SKM-1 treated with dmso at 0.1 percent for 144 hours (cell line): ENCODE data around the gene PPM1H.

ENCODE experiments used
- DNase-seq: peaks from one replicate; lab custom pipeline; 2025; ENCODE audit not compliant: unreplicated experiment; lab: John Stamatoyannopoulos, UW

Gene PPM1H

DNA sequence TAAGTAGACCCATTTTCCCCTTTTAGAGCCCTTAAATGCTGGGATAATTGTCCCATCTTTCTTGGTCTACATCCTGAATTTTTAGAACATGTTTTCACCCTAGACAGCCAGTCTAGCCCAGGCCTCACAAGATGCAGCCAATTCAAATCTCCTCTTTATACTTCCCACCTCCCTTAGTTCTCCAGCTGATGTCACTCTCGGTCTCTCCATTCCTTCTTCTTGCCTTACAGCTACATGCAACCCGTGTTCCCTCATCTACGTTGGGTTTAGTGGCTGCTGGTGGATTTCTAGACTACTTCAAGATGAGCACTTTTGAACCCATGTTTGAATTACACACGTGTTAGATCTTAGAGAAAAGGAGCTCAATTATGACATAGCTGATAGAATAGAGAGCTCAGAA, 132.0 kb downstream of the PPM1H start:
- no peak for DNase-seq

DNA sequence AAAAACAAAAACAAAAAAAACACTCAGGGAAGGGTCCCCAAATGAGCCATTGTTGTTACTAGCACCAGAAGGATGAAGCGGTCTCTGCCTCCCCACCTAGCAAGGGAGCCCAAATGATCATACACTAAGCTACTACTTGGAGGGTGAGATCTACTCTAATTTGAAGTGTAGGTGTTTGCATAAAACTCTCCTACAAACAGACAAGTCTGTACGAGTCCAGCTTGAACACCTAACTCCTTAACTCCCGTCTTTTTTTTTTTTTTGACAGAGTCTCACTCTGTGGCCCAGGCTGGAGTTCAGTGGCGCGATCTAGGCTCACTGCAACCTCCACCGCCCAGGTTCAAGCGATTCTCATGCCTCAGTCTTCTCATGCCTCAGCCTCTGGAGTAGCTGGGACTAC, 132.6 kb downstream of the PPM1H start:
- DNase-seq: no peak

DNA sequence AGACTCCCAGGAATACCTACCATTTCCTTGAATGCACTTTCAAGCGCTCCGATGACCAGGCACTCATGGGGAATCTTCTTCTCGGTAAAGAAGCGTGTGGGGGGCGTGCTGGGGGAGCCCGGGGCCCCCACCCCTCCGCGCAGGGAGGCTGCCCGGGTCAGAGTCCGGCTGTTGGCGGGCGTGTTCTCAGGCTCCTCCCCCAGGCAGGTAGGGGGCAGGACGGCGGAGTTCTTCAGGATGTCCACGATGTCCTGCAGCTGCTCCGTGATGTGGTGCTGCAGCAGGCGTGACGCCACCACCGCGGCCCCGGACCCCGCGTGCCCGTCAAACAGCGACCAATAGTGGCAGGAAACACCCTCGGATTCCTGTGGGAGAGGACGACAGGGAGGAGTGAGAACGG, 133.2 kb downstream of the PPM1H start:
- DNase-seq: no peak

DNA sequence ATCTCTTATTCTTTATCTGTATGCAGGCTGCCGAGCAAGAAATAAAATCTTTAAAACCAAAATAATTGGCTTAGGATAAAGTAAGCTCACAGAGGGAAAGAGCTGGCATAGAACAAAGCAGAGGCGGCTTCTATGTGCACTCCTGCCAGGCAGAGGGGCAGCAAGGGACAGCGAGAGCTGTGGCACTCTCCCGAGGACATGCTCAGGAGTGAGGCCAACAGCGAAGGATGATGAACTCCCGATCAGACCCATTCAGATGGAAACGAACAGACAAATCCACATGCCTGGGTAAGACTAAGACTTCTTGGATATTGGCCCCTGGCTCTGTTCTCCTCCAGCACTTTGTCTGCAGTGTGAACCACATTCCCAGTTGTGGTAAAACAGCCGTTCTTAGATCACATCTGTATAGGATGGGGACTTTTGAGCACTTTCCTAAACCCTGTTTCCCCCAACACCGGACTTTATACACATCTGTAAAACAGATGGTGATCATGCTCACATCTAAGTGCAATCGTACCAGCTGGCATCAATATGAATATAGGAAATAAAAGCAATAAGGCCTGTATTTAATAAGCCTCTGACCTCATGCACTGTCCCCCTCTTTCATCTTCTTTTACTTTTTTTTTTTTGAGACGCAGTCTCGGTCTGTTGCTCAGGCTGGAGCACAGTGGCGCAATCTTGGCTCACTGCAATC, 134.1 kb downstream of the PPM1H start:
- no peak for DNase-seq

DNA sequence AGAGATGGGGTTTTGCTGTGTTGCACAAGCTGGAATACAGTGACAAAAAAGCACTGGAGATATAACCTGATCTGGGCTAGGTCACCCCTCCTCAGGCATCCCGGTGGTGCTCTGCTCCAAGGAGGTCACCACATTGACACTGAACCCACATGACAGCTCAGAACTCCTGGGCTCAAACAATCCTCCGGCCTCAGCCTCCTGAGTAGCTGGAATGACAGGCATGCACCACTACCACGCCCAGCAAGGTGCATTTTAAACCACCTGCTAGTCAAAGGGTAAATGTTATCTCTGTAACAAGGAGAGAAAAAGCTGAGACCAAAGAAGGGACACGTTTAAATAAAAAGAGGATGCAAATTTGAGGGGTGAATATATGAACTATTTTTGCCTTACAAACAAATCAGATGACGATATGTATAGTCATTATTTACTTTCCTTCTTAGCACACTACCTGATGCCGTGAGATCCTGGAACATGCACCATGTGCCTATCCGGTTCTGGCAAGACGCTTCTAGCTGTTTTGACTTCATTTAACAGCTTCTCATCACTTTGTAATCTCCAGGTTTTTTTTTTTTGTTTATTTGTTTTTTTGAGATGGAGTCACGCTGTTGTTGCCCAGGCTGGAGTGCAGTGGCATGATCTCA, 135.1 kb downstream of the PPM1H start:
- no peak for DNase-seq

DNA sequence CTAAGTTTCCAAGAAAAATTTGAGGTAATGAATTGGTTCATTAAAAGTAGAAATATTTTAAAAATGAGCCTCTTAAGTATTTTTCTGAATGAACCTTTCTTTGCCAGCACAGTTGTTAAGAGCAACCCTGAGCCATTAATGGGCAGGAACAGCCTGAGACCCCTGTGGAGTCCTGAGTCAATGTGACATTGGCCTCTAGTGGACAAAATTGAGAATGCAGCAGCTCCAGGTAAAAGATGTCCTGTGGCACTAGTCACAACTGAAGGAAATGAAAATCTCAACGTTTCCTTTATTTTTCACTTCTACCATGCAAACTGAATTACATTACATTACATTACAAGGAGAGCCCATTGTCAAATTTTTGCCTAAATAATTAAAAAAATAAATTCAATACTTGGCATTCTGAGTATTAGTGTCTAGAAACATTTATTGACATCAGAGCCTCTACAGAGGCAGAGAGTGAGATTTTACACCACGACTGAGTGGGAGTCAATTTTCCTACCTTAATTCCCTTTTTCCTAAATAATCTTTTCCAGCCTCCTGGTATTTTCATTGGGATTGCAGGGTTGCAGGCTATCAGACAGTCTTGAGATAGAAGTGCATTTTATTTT, 135.7 kb downstream of the PPM1H start:
- peak; percentile 4 for DNase-seq

DNA sequence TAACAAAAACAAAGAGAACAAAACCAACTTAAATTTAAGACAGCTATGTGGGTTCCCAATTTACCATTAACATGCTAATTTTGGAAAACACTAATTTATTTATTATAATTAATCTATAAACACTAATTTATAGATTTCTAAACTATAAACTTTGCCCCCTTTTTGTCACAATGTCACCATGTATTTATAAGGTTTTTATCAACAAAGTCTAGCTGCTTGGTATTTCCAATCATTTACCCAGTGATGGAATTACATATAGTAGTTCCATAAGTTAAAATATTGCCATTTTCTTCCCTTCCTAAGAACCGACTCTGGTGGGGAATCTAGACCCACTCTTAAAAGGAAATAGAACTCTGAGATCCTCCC, 140.7 kb downstream of the PPM1H start:
- no peak for DNase-seq

DNA sequence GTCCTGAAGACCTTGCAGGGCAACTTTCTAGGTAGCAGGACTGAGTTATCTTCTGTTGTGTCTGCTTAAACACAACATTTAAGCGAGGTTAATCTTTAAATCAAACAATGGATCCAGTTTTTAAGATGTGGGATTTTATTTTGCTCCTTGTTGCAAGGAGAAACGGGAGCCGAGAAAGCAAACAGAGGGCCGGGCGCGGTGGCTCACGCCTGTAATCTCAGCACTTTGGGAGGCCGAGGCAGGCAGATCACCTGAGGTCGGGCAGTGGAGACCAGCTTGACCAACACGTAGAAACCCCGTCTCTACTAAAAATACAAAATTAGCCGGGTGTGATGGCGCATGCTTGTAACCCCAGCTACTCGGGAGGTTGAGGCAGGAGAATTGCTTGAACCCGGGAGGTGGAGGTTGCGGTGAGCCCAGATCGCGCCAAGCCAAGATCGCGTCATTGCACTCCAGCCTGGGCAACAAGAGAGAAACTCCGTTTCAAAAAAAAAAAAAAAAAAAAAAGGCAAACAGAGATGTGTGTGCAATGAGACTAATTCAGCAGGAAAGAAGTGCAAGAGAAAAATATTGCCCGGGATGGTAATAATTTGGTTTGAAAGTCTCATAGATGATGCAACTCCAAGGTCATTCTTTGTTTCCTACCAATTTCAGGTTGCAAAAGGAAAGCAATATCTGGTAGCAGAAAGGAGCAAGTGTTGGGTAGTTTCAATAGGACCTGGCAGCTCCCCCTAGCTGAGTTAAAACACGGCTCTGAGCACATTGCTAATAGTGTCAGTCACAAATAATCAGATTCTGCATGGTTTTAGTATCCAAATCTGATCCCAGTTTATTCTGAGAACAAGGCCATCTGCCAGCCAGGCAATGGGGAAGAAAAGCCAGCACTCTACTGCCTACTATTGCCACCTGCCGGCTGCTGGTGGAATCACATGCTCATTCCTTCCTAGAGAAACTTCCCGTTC, 141.4 kb downstream of the PPM1H start:
- DNase-seq: peak; percentile 27

DNA sequence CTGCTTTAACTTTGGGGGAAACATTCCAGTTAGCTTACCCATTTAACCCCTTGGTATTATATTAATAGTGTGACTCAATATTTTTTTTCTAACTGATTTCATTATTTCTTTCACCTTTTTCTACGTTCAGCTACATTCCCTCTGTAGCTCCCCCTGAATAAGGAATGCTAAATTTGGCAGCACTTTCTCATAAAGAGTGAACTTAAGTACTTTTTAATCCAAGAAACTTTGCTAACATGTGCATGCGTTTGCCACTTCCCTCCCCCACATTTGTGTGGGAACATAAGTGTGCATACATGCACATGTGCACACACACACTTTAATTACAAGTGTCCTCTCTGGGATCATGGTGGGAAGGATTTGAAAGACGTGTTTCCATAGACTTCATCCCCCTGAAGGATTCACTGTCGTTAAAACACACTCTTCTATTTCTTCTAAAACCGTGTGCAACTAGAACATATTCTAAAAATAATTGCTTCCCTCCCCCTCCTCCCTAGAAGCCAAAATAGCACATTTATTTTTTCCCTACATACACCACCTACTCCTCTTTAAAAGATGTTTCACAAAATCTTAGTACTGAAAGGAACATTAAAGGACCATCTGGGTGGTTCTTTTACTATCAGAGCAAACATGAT, 142.6 kb downstream of the PPM1H start:
- DNase-seq: no peak

DNA sequence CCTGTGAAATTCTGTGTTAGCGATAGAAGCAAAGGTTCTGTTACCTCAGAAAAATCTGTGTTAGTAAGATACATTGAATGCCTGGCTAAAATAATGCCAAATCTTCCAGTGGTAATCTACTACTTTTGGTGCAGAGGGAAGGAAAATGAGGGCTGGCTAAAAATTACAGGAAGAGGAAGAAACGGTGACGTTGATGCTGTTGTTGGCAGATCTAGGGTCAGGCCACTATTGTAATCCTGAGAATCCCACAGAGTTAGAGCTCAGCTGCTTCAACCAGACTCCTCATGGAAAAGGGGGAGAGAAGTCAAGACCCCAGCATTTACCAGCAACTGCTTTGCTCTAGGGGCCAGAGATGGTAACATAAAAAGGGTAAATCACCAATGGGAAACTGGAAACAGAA, 145.1 kb downstream of the PPM1H start:
- DNase-seq: no peak

DNA sequence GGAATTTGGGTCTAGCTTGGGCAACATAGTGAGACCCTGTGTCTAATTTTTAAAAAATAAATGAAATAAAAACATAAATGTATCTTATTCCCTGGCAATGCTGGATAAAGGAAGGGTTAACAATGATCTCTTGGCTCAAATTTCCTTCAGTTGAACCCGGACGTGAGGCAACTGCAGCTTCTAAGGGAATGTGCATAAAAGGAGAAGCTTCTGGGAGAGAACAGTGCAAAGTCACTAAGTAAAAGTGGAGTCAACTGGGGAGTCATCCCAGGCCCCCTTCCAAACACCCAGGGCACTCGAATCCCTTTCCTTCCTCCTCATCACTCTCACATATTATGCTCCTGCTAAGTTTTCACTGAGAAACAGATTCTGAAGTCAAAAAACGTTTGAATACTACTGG, 147.3 kb downstream of the PPM1H start:
- DNase-seq: peak; percentile 2

DNA sequence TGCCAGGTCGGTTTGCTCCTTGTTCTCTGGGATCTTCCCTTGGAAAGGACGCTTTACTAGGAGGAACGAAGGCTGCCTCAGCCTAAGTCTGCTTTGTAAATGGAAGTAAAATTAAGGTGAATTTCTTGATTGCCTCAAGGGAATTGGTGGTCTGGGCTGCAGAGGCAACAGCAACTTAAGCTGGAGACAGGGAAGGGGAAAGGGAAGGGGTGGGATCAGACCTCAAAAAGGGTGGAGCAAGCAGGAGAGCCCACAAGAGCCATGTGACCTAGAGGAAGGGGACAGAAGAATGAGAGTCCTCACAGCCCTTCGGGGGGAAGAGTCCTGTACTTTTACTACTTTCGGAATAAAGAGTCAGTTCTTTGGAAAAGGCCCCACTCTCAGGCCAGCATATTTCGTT, 147.9 kb downstream of the PPM1H start:
- no peak for DNase-seq

DNA sequence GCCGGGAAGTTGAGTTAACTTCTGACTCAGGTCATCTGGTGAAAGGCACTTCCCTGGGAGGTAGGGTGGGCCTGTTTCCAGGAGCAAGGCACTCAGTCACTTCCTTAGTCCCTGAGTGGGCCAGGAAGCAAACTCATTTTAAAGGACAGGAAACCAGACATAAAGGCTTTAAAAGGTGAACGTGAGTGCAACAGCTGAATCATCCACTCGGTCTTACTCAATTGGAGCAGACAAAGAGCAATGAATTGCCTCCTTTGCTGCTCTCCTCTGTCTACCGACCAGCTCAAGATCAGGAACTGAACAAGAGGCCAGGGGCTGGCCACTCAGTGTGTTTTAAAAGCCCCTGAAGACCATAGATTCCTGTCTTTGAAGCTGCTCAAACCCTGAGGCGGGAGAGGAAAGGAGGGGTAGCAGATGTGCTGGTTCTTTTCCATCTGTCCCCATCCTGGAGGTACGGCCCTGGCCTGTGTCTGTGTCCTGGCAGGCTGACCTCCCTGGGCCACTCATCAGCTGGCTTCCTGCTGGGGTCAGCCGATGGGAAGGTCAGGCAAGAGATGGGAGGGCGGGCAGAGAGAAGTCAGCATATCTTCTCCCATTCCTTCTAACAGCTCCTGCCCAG, 148.9 kb downstream of the PPM1H start:
- DNase-seq: peak; percentile 61

DNA sequence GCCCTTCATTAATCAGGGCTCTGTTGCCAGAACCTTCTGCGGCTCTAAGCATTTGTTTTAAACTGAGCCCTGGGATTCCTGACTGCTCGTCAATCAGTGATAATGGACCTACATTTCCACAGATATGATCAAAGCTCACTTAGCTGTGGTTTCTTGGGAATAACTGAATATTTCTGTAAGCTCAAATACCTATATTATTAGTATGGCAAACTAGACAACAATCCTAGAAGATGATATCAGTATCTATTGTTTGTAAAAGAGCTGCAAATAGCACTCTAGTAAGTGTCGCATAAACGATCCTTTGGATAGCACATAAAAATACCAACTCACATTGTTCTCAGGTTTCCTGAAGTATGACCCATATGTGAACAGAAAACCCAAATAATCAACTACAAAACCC, 150.4 kb downstream of the PPM1H start:
- DNase-seq: no peak

DNA sequence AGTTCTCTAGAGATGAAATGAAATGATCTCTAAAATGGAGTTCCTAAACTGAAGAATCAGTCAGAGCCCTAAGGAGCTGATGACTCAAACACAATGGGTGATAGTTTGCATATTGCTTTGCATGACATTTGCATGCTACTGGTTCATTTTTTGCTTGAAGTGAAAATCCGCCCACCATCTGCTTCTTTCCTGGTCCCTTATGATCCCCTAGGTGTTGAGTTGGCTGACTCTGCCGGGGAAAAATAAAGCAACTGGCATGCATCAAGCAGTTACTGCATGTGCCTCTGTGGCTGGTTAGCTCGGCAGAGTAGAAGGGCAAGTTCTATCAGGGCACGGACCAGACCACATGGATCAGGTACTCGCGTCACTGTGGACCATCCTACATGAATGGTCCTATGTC, 151.1 kb downstream of the PPM1H start:
- DNase-seq: no peak

DNA sequence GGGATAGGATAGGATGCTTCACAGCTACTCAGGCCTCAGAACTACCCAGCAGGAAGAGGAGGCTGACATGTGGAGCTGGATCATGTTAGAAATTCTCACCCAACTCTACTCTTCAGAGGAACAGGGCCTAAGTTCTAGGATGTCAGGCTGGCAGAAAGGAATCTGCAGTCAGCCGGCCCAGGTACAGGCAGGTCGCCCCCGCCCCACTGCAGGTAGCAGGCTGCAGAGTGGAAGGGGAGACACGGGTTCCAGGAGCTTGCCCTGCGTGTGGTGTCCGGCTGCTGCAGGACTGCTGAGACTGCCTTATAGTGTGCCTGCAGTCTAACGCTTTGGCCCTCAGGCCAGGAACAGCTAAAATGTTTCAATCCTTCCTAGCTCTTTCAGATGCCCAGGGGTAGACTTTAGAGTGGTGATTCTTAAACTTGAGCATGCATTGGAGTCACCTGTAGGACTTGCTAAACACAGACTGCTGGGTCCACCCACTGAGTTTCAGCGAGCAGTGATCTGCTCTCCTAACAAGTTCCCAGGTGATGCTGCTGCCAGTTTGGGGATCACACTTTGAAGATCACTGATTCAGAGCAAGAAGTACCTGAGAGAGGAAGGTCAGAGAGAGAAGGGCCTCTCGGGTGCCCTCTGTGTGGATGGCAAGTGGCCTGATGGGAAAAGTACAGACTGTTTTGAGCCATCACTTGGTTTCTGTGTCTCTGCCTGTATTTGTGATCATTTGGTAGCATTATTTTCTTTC, 153.6 kb downstream of the PPM1H start:
- no peak for DNase-seq

DNA sequence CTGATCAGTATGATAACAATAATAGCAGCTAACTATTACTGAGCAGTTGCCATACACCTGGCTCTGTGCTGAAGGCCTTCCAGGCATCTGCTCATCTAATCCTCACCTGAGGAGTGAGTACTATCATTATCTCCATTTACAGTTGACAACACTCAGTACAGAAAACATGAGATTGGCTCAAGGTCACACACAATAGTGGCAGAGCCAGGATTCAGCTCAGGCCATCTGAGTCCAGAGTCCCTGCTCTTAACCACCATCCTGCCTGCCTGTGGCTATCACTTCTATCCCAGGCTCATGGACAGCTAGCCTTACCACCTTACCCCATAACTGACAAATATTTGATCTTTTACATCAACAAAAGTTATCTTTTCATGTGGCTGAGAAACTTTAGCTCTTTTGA, 155.5 kb downstream of the PPM1H start:
- no peak for DNase-seq

DNA sequence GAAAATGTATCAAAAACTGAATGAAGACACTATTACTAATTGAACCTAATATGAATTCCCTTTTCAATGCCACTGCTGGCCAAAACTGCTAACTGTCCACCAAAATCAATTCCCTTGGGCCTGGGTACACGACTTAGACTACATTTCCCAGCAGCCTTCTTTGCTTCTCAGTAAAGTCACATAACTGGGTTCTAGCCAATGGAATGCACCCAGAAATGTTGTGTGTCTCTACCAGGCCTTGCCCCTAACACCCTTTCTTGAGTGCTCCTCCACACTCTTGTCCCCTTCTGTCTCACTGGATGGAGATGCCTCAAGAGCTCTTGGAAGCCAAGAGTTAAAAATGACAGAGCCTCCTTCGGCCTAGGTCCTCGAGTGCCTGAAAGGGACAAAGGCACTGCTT, 156.8 kb downstream of the PPM1H start:
- DNase-seq: no peak

DNA sequence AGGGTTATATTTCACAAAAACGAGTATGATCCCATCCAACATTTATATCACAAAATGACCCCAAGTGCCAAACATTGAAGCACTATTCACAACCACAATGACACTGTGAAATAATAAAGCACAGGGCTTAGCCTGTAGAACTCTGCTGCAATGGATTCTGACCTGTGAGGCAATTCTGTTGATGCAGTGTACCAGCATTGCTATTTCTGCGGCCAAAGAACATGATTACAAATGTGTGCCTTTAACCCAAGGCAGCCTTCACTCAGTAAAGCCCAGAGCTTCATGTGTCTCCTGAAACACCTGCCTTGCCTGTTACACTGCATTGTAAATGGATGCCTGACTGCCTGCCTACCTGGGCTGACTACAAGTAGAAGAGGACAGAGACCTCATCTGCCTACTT, 158.0 kb downstream of the PPM1H start:
- DNase-seq: no peak

DNA sequence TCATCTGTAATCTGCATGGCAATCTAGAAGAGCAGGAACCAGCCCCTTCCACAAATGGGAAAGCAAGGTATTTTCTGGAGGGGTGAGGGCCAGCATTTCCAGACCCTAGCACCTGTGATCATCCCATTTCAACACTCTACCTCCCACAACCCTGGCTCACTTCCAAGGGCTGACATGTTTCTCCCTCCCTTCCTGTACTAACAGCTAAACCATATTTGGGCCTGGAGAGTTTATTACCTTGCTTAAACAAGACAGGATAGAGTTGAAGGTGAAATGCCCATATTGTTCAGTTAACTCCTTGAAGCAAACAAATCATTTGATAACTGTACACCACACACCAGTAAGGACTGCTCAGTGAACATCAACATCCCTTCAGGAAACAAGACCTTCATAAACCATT, 158.4 kb downstream of the PPM1H start:
- DNase-seq: no peak
